ENCODE measurements around the gene OR2D3.
"Not testable (repeated sequence)": the region's sequence is repeated elsewhere in the genome, so short reads cannot be mapped to it uniquely, and the experiment has no call there.

The OR2D3 gene

GRCh38 chr11:6920702-6921101 lies at the start of gene OR2D3:
Gene OR2D3 (plus strand): TSS chr11:6921002. CDS start chr11:6921002, 0 bp downstream.
- no peak for DNase-seq (ENCODE audit: low read depth in 2 of 2)

- DNase-seq (ENCODE audit: low read depth in 2 of 2), result no peak
Measured at GRCh38 chr11:6871278-6871677, 49.5 kb upstream of the OR2D3 start.

DNA sequence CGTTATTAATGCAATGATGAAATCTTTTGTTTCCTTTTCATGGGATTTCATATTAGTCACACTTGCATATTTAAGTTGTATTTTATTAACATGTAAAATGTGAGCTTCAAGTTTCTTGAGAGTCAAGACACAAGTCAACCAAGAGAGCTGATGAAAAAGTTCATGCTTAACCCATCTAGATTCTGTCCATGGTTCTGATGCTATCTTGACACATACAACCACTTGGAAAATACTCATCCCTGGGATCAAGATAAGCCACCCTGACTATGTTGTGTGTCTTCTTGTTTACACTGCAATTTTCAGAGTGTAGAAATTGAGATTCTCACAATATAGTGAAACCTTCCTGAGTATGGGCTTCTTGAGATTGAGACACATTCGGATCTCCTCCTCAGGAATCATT lies 45.0 kb upstream of the OR2D3 start:
- DNase-seq (ENCODE audit: low read depth in 2 of 2), result no peak

- no peak for DNase-seq (ENCODE audit: low read depth in 2 of 2)
Measured at GRCh38 chr11:6876325-6876724, 44.5 kb upstream of the OR2D3 start, which contains the start of gene OR10A4. Gene OR10A4 (plus strand): TSS chr11:6876625. CDS start chr11:6876648, 23 bp downstream.

- DNase-seq (ENCODE audit: low read depth in 2 of 2), result no peak
Measured at GRCh38 chr11:6876914-6877313, 43.9 kb upstream of the OR2D3 start.

DNA sequence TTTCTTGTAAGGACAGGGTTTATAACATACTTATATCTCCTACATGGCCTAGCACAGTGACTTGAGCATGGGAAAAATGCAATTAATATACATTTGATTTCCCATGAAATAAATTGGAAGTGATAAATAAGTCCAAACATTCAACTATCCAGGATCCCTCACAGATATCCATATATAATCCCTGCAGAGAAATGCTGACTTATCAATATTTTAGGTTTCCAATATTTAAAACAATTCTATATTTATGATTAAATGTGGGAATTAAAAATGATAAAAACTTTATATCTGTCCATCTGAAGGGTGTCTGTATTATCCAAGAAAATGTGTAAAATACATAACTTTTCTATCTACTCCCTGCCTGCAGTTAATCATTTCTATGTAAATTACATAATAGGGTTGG lies 38.1 kb upstream of the OR2D3 start:
- DNase-seq (ENCODE audit: low read depth in 2 of 2), result no peak

GRCh38 chr11:6887711-6888110 lies 33.1 kb upstream of the OR2D3 start:
- not testable (repeated sequence) for DNase-seq (ENCODE audit: low read depth in 2 of 2)

DNA sequence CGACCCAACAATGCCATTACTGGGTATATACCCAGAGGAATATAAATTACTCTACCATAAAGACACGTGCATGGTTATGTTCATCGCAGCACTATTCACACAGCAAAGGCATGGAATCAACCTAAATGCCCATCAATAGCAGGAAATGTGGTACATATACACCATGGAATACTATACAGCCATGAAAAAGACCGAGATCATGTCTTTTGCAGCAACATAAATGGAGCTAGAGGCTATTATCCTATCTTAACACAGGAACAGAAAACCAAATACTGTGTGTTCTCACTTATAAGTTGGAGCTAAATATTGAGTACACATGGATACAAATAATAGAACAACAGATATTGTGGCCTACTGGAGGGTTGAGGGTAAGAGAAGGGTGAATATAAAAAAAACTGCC lies 32.0 kb upstream of the OR2D3 start:
- no peak for DNase-seq (ENCODE audit: low read depth in 2 of 2)

- no peak for DNase-seq (ENCODE audit: low read depth in 2 of 2)
Measured at GRCh38 chr11:6889835-6890234, 31.0 kb upstream of the OR2D3 start.

GRCh38 chr11:6892400-6892799 lies 28.4 kb upstream of the OR2D3 start, which contains the start of gene OR2D2:
Gene OR2D2 (minus strand): TSS chr11:6892500. CDS start chr11:6892500, 0 bp downstream.
- no peak for DNase-seq (ENCODE audit: low read depth in 2 of 2)

- no peak for DNase-seq (ENCODE audit: low read depth in 2 of 2)
Measured at GRCh38 chr11:6894097-6894496, 26.7 kb upstream of the OR2D3 start.

DNA sequence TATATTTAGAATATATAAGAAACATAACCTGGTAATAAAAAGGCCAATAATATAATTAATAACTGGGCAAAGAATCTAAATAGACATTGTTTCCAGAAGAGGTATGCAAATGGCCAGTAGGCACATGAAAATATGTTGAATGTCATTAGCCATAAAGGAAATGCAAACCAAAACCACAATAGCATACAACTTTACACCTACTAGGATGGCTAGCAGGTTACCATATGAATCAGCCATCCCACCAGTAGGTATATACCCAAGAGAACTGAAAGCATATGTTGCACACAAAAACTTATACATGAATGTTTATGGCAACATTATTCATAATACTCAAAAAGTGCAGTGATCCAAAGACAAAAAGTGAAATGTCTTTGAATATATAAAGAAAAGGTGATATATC lies 25.8 kb upstream of the OR2D3 start:
- DNase-seq (ENCODE audit: low read depth in 2 of 2), result no peak

DNA sequence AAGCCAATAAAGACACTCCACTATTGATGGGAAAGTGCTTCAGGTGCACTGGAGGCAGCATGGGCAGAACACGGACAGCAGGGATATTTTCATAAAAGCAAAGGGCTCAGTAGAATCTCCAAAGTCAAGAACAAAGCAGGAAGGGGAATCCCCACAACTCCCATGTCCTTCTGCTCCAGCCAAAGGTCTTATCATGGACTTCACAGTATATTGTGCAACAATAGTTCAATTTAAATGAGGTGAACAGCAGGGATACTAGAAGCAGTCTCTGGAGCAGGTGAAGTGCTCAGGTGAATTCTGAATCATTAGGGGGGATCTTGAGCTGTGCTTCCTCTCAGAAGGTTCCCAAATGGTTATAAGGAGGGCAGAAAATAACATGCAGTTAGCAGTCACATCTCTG lies 21.9 kb upstream of the OR2D3 start:
- DNase-seq (ENCODE audit: low read depth in 2 of 2), result no peak

GRCh38 chr11:6900327-6900999 lies 20.3 kb upstream of the OR2D3 start:
- no peak for DNase-seq (ENCODE audit: low read depth in 2 of 2)

GRCh38 chr11:6904804-6905203 lies 16.0 kb upstream of the OR2D3 start:
- DNase-seq (ENCODE audit: low read depth in 2 of 2), result not testable (repeated sequence)

GRCh38 chr11:6911378-6911777 lies 9.4 kb upstream of the OR2D3 start:
- DNase-seq (ENCODE audit: low read depth in 2 of 2), result no peak

DNA sequence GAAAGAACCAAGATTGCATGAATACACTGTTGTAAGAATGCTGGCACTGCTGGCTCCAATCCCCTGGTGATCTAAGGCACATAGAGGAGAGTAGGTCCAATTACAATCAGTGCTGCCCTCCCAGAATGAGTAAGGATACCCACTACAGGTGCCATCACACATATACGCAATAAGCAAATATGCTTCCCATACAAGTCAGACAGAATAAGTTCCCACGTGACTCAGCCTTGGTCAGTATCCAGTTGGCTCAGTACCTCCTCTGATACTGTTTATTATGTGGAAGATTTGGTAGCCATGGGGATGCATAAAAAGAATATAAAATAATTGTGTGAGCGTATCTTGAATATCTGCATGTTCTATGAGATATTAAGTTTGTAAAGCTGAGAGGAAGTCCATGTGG lies 8.9 kb upstream of the OR2D3 start:
- DNase-seq (ENCODE audit: low read depth in 2 of 2), result no peak

GRCh38 chr11:6919698-6920097 lies 1.1 kb upstream of the OR2D3 start:
- DNase-seq (ENCODE audit: low read depth in 2 of 2), result no peak

DNA sequence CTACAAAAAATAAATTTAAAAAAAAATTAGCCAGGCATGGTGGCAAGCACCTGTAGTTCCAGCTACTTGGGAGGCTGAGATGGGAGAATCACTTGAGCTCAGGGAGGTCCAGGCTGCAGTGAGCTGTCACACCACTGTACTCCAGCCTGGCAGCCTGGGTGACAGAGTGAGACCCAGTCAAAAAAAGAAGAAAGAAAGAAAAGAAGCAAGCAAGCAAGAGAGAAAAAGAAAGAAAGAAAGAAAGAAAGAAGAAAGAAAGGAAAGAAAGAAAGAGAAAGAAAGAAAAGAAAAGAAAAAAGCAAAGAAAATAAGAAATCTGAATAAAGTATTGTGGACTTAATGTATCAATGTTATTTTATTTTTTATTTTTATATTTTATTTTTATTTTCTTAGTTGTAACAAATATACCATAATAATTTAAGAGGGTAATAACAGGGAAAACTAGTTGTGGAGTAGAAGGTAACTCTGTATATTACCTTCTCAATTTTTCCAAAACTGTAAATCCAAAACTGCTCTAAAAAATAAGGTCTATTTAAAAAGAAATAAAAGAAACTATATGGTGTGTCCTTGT lies 4.3 kb downstream of the OR2D3 start:
- no peak for DNase-seq (ENCODE audit: low read depth in 2 of 2)

GRCh38 chr11:6925636-6926207 lies 4.9 kb downstream of the OR2D3 start:
- no peak for DNase-seq (ENCODE audit: low read depth in 2 of 2)

- DNase-seq (ENCODE audit: low read depth in 2 of 2), result peak; percentile 26 to 47
Measured at GRCh38 chr11:6926208-6927029, 5.6 kb downstream of the OR2D3 start, which contains the start of gene ZNF215. Gene ZNF215 (plus strand): TSS chr11:6926426. CDS start chr11:6932273, 5,847 bp downstream.

GRCh38 chr11:6927030-6927617 lies 6.3 kb downstream of the OR2D3 start:
- no peak for DNase-seq (ENCODE audit: low read depth in 2 of 2)

All from stimulated activated CD8-positive, alpha-beta memory T cell treated with anti-CD3 and anti-CD28 coated beads, Interleukin-15, amount 100 ng/mL, for 48 hours (primary cell).